ENCODE data around the gene MMAB.

MMAB gene

DNA sequence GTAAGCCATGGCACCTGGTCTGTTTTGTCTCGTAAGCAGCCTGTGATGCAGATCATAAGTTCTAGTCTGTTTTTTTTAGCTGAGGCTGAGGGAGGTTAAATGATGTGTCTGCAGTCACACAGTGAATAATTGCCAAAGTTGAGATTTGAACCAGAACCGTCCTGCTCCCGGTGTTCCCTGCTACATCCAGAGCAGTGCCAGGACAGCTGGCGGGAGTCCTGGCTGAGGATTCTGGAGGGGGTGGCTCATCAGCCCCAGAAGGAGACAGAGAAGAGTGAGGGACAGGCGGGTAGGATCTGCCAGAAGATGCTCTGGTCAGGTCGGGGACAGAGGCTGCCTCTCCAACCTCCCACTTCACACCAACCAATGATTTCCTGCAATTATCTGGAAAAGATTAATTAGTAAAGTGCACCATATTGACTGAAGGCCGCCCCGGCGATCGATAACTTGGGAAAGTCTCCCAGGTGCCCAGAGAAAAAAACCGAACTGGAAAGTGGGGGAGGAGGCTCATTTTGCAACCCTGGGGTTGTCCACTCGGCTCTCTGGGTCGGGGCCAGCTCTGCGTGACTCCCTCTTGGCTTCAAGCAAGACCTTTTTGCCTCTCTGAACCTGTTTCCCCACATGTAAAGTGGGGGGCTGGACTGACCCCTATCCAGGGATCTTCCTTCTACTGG is 42.4 kb upstream of the MMAB start:
- no peak overlapping the region for H3K27ac ChIP-seq
- TF ChIP-seq, protein P1, sequence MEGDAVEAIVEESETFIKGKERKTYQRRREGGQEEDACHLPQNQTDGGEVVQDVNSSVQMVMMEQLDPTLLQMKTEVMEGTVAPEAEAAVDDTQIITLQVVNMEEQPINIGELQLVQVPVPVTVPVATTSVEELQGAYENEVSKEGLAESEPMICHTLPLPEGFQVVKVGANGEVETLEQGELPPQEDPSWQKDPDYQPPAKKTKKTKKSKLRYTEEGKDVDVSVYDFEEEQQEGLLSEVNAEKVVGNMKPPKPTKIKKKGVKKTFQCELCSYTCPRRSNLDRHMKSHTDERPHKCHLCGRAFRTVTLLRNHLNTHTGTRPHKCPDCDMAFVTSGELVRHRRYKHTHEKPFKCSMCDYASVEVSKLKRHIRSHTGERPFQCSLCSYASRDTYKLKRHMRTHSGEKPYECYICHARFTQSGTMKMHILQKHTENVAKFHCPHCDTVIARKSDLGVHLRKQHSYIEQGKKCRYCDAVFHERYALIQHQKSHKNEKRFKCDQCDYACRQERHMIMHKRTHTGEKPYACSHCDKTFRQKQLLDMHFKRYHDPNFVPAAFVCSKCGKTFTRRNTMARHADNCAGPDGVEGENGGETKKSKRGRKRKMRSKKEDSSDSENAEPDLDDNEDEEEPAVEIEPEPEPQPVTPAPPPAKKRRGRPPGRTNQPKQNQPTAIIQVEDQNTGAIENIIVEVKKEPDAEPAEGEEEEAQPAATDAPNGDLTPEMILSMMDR (conservative IDR thresholded peaks at IDR 0.05), result no peak
- no peak for TF ChIP-seq ZFX (IDR thresholded peaks at IDR 0.05)

DNA sequence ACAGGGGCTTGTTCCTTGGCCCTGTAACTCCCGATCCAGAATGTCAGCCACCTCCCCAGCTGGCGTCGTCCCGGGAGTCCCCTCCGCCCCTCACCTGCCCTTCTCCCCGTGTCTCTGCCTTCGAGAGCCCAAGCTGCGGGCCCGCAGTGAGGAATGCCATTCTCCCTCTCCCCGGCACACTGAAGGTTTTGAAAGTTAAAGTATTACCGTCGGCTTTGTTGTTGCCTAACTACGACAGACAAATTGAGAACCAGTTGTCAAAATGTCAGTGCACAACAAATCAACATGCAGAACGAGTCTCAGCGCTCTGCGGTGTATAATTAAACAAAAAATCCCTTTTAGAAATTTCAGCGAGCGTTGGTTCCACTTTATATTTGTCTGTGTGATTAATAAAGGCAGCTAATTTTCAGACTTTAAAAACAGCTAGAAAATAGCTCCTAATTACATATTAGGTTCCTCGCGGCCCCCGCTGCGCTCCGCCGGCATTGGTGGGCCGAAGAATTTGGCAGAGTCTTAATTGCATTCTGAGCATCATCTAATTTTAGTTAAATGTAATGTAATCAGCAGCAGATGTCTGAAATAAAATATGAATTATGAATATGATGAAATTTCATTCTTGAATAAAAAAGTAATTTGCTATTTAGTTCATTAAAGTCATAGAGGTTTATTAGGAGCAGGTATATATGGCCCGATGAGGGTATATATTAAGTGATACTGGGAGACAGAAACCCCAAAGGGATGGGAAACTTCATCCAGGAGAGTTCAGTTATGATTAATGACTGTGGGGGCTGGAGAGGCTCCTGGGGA is 40.5 kb upstream of the MMAB start:
- no peak overlapping the region for H3K27ac ChIP-seq
- no peak for TF ChIP-seq ZFX (IDR thresholded peaks at IDR 0.05)
- TF ChIP-seq, protein P1 (conservative IDR thresholded peaks at IDR 0.05), result no peak

DNA sequence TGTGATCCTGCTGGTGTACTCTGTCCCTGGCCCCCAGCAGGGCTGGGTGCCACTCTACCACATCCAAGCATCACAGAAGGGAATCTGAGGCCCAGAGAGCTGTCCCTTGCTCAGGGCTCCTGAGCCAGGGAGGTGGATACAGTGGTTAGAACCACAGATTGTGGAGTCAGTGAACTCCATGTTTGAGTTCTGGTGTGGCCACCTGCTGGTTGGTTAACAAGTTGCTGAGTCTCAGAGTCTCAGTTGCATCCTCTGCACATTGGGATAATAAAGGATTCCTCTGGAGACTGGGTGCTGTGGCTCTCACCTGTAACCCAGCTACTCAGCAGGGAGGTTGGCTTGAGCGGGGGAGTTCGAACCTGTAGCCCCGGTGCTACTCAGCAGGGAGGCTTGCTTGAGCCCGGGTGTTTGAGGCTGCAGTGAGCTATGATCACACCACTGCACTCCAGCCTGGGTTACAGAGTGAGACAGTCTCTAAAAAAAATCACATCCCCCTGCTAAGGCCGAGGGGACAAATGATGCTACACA is 39.7 kb upstream of the MMAB start:
- TF ChIP-seq, protein P1 (conservative IDR thresholded peaks at IDR 0.05), result no peak
- no peak for TF ChIP-seq ZFX (IDR thresholded peaks at IDR 0.05)
- no peak overlapping the region for H3K27ac ChIP-seq

DNA sequence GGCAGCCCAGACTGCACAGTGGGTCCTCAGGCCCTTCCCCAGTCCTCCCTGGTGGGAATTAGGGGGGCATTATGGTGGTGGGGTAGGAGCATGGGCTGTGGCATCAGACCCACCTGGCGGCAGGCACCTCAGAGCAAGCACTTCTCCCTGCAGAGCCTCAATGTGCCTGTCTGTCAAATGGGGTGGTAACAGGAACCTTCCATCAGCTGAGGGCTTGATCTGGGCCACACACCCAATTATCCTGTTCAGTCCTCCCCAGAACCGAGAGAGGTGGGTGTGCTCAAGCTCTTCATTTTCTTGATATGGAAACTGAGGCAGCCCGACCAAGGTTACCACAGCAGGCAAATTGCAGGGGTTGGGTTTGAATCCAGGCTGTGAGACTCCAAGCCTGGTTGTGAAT is 38.7 kb upstream of the MMAB start:
- no peak for TF ChIP-seq ZFX (IDR thresholded peaks at IDR 0.05)
- TF ChIP-seq, protein P1 (conservative IDR thresholded peaks at IDR 0.05), result no peak
- no peak overlapping the region for H3K27ac ChIP-seq

DNA sequence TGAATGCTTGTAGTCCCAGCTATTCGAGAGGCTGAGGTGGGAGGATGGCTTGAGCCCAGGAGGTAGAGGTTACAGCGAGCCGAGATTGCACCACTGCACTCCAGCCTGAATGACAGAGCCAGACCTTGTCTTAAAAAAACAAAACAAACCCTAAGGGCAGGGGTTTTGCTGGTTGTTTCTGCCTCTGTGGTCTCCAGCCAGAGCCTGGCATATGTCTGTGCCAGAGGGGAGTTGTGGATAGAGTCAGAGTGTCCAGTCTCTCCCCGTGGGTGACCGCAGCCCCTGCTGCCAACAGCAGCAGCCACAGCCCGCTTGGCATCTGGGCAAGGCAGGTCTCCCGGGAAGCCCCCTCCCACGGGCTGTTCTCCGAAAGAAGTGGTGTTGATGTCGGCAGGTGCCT is 37.9 kb upstream of the MMAB start:
- no peak overlapping the region for H3K27ac ChIP-seq
- no peak for TF ChIP-seq ZFX (IDR thresholded peaks at IDR 0.05)
- TF ChIP-seq, protein P1 (conservative IDR thresholded peaks at IDR 0.05), result no peak

DNA sequence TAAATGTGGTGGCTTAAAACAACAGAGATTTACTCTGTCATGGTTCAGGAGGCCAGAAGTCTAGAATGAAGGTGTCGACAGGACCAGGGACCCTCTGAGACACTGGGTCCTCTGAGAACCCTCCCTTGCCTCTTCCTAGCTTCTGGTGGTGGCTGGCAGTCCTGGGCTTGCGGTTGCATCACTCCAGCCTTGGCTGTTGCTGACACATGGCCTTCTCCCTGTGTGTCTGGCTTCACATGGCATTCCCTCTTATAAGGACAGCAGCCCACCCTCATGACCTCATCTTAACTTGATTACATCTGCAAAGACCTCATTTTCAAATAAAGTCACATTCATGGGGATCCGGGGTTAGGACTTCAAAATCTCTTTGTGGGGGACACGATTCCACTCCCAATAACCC is 37.2 kb upstream of the MMAB start:
- TF ChIP-seq, protein P1 (conservative IDR thresholded peaks at IDR 0.05), result no peak
- no peak for TF ChIP-seq ZFX (IDR thresholded peaks at IDR 0.05)
- H3K27ac ChIP-seq, result no peak overlapping the region

DNA sequence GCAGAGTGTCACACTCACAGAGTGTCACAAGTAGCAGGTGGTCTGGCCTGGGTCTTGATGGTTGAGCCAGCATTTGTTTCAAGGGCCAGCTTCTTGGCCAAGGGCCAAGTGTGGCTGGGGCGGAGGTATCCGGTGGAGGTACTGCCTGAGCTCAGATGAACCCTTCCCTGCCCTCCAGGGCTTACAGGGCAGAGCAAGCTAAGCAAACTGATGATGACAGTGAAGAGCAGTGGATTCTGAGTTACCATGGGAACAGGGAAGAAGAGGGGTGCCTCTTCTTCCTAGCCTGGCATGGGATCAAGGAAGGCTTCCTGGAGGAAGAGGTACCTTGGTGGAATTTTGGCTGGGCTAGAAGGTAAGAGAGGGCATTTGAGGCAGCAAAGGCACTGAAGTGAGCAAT is 36.0 kb upstream of the MMAB start:
- no peak overlapping the region for H3K27ac ChIP-seq
- TF ChIP-seq, protein P1 (conservative IDR thresholded peaks at IDR 0.05), result no peak
- no peak for TF ChIP-seq ZFX (IDR thresholded peaks at IDR 0.05)
